Osteoblast (primary cell): ENCODE results near the gene BDNF. TPM values are rescaled to one million over a fixed set of nuclear protein-coding genes. Genes with fewer than 3 reads are reported as not detected.
A peak's percentile ranks its signal among the peaks of the same experiment; 100 is the strongest.

Experiments
- DNase-seq: peaks from one replicate; pipeline ENCODE4 v3.0.0; 2011; ENCODE audit warnings: low spot score, mixed read lengths; ENCODE audit not compliant: insufficient read length; ENCODE audit errors: missing footprints
- H2AFZ ChIP-seq: 2 replicates; pipeline ENCODE4 v1.6.0; 2011; ENCODE audit warnings: mild to moderate bottlenecking, low read length
- H3K27ac ChIP-seq: 2 replicates; pipeline ENCODE4 v1.5.1; 2011; ENCODE audit warnings: mild to moderate bottlenecking, low read depth, low read length, moderate library complexity
- H3K27me3 ChIP-seq: 2 replicates; pipeline ENCODE4 v1.6.0; 2012; ENCODE audit warnings: mild to moderate bottlenecking, control low read depth, inconsistent platforms, low read length, moderate library complexity; ENCODE audit not compliant: insufficient read depth
- H3K36me3 ChIP-seq: 2 replicates; pipeline ENCODE4 v1.5.1; 2011; ENCODE audit warnings: mild to moderate bottlenecking, low read length, control low read depth, moderate library complexity; ENCODE audit not compliant: insufficient read depth
- H3K4me1 ChIP-seq: 2 replicates; pipeline ENCODE4 v1.5.1; 2011; ENCODE audit warnings: mild to moderate bottlenecking, low read length, control low read depth, moderate library complexity; ENCODE audit not compliant: insufficient read depth
- H3K4me2 ChIP-seq: 2 replicates; pipeline ENCODE4 v1.6.0; 2011; ENCODE audit warnings: mild to moderate bottlenecking, low read length; ENCODE audit not compliant: insufficient read depth
- H3K4me3 ChIP-seq: fragments of 200-600 bp; sonication (generic); 3 replicates; pipeline ENCODE4 v1.5.1; 2012; ENCODE audit warnings: mild to moderate bottlenecking, low read length, inconsistent platforms; ENCODE audit not compliant: insufficient read depth
- H3K79me2 ChIP-seq: 2 replicates; pipeline ENCODE4 v1.6.0; 2012; ENCODE audit warnings: mild to moderate bottlenecking, low read length, control low read depth, inconsistent platforms; ENCODE audit not compliant: insufficient read depth
- H3K9me3 ChIP-seq: 2 replicates; pipeline ENCODE4 v1.5.1; 2011; ENCODE audit warnings: low read depth, low read length, control low read depth
- H4K20me1 ChIP-seq: 2 replicates; pipeline ENCODE4 v1.6.0; 2012; ENCODE audit warnings: mild to moderate bottlenecking, low read length, control low read depth; ENCODE audit not compliant: insufficient read depth
- total RNA-seq: library from RNA; depleted of rRNA; stranded (reverse); fragments of >200 nt; gene quantifications from 2 replicates; pipeline ENCODE4 v1.2.3, GENCODE V29; 2012
- TF ChIP-seq, protein P1 (sequence below): IDR thresholded peaks from 2 replicates; pipeline ENCODE4 v1.5.1; 2011; ENCODE audit warnings: mild to moderate bottlenecking, low read depth, low read length, moderate library complexity; ENCODE audit errors: extremely low read depth

The BDNF gene
- total RNA-seq, 1 donor, result 6.9 TPM

DNA sequence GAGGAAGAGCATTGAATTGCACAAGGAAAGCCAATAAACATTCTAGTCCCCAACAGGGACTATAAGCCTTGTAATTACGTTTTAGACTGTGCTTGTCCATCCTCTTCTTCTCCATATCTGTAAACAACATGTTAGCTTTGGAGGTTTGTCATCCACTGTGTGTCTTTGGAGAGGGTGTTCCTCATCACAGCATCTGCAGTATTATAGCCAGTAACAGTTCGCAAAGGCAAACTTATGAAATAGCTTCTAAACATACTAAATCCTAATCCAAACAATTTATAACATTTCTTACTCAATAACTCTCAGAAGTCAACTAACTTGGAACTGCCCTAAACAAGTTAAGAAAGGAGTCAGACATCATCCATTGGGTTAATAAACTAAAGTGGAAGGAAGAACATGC is 10.3 kb upstream of the BDNF start:
- no peaks in the 10 kb centered on the region for H3K79me2 ChIP-seq
- no peak overlapping the region for H3K27ac ChIP-seq
- H3K27me3 ChIP-seq, result no peaks in the 10 kb centered on the region
- DNase-seq, result no peak
- TF ChIP-seq, protein P1, sequence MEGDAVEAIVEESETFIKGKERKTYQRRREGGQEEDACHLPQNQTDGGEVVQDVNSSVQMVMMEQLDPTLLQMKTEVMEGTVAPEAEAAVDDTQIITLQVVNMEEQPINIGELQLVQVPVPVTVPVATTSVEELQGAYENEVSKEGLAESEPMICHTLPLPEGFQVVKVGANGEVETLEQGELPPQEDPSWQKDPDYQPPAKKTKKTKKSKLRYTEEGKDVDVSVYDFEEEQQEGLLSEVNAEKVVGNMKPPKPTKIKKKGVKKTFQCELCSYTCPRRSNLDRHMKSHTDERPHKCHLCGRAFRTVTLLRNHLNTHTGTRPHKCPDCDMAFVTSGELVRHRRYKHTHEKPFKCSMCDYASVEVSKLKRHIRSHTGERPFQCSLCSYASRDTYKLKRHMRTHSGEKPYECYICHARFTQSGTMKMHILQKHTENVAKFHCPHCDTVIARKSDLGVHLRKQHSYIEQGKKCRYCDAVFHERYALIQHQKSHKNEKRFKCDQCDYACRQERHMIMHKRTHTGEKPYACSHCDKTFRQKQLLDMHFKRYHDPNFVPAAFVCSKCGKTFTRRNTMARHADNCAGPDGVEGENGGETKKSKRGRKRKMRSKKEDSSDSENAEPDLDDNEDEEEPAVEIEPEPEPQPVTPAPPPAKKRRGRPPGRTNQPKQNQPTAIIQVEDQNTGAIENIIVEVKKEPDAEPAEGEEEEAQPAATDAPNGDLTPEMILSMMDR, result no peak
- H3K9me3 ChIP-seq, result no peaks in the 10 kb centered on the region
- H3K4me2 ChIP-seq, result no peak overlapping the region
- H4K20me1 ChIP-seq, result no peaks in the 10 kb centered on the region
- no peak overlapping the region for H3K4me3 ChIP-seq
- H3K36me3 ChIP-seq, result no peaks in the 10 kb centered on the region
- no peaks in the 10 kb centered on the region for H3K4me1 ChIP-seq
- H2AFZ ChIP-seq, result no peak overlapping the region

DNA sequence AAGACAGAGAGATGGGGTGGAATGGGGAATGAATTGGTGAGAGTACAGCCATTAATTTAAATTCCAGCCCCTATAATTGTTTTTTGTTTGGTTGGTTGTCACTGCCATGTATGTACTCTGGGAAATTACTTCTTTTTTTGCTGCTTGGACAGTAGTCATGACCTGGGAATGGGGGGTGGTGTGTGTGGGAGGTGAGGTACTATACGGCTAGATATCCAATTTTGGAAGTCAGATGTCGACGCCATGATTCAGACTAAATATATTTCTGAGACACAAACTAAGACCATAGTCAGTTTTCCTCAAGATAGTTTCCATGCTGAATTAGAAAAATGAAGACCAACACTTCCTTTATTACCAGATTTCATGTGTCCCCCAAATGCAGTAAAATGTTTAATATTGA is 7.4 kb upstream of the BDNF start:
- Histone ChIP-seq H3K27ac (no peak overlapping the region), H3K4me1 (peaks cover 6% of the 10 kb centered on the region), H3K79me2 (no peaks in the 10 kb centered on the region), H3K9me3 (no peaks in the 10 kb centered on the region), H3K4me2 (no peak overlapping the region), H3K36me3 (no peaks in the 10 kb centered on the region), H4K20me1 (no peaks in the 10 kb centered on the region), H3K4me3 (no peak overlapping the region), H2AFZ (no peak overlapping the region), H3K27me3 (no peaks in the 10 kb centered on the region)
- TF ChIP-seq, protein P1, result no peak
- no peak for DNase-seq

DNA sequence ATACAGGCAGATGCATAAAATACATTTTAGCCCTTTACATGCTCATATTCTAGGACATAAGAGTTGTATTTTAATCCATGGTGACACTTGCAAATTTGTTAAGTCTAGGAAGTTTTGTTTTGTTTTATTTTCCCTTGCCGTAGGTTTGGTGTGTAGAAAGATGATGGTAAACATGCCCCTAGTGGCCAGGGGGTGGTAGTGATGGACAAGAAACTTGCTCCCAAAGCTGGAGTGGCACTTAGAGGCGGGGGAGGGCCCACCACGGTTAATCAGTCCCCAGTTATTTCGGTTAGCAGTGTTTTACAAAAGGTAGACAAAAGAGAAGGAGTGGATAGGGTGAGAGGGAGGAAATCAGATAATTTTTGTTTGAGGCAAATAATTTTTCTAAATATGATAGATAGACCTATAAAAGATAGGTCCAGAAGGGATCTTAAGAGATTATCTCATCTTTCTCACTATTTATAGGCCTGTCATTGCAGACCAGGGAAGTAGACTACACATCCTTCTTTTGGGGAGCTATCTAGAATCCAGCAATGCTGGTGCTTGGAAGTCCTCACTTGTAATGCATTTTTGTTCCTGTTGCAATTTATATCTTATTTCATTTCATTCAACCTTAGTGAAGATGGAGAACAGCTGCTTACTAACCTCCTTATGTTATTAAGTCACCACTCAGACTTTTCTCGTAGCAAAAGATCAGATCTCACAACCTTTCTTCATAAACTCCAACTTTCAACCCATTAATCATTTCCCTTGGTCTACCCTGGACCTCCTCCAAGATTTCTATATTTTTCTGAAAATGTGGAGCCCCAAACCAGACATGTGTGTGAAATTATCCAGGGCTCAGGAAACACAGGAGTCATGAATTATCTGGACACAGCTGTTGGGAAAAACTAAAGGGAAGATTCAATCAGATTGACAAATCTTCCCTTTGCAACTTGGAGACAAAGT is 5.9 kb upstream of the BDNF start:
- TF ChIP-seq, protein P1, result peak; percentile 73
- H2AFZ ChIP-seq, result peak overlapping the region; percentile 1
- DNase-seq, result peak; percentile 43
- H3K4me1 ChIP-seq, result peaks cover 12% of the 10 kb centered on the region
- no peaks in the 10 kb centered on the region for H4K20me1 ChIP-seq
- H3K27me3 ChIP-seq, result peaks cover 3% of the 10 kb centered on the region
- H3K9me3 ChIP-seq, result no peaks in the 10 kb centered on the region
- no peak overlapping the region for H3K4me3 ChIP-seq
- no peaks in the 10 kb centered on the region for H3K79me2 ChIP-seq
- H3K4me2 ChIP-seq, result peak overlapping the region; percentile 19
- H3K27ac ChIP-seq, result no peak overlapping the region
- H3K36me3 ChIP-seq, result no peaks in the 10 kb centered on the region

DNA sequence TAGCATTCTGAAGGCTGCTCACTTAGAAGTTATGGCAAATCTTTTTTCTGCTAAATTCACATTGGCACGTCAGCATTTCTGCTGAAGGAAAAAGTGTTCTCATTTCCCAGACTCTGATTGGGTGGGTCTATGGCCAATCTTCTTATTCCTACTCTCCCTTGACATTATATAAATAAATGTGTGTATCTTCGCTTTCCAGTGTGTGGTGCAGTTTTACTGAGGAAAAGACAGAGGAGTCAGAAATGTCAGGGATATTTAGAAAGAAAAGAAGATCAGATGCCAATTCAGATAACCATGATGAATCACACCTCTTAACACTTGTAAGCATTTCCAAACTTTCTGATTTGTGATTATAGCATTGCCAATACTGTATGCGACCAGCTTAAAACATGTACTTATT is 3.2 kb upstream of the BDNF start:
- H3K36me3 ChIP-seq, result no peaks in the 10 kb centered on the region
- no peak overlapping the region for H2AFZ ChIP-seq
- peaks cover 12% of the 10 kb centered on the region for H3K4me1 ChIP-seq
- no peaks in the 10 kb centered on the region for H3K9me3 ChIP-seq
- TF ChIP-seq, protein P1, result peak; percentile 45
- no peak overlapping the region for H3K27ac ChIP-seq
- peaks cover 3% of the 10 kb centered on the region for H3K27me3 ChIP-seq
- peak overlapping the region; percentile 0 for H3K4me2 ChIP-seq
- H4K20me1 ChIP-seq, result no peaks in the 10 kb centered on the region
- H3K79me2 ChIP-seq, result peaks cover 21% of the 10 kb centered on the region
- no peak overlapping the region for H3K4me3 ChIP-seq
- DNase-seq, result peak; percentile 88
